H1 (cell line): Measurements from ENCODE around the gene ZNF516. TPM values are rescaled to one million over a fixed set of nuclear protein-coding genes. Genes with fewer than 3 reads are reported as not detected.

Experiments used
- ATF2 ChIP-seq: IDR thresholded peaks from 2 replicates; pipeline ENCODE4 v1.6.1; 2012; ENCODE audit warnings: low read length, inconsistent platforms
- HDAC6 ChIP-seq: IDR thresholded peaks from one replicate; pipeline ENCODE4 v1.7.1; 2012; ENCODE audit warnings: low read depth, mild to moderate bottlenecking, inconsistent platforms, low read length, moderate library complexity
- RNF2 ChIP-seq: fragments of 200-900, 300-1000 bp; sonication (generic); IDR thresholded peaks from 2 replicates; pipeline ENCODE4 v1.7.1; 2016; ENCODE audit warnings: borderline replicate concordance, low read depth, mild to moderate bottlenecking, antibody characterized with exemption, low read length; ENCODE audit not compliant: poor library complexity, severe bottlenecking; ENCODE audit errors: missing control alignments
- SUZ12 ChIP-seq: fragments of 200-600 bp; sonication (generic); IDR thresholded peaks from 2 replicates; pipeline ENCODE4 v1.6.1; 2012; ENCODE audit warnings: mild to moderate bottlenecking, inconsistent platforms, low read length, moderate library complexity, mixed read lengths
- polyA plus RNA-seq, 7 experiments: library from polyadenylated mRNA; depleted of rRNA in 3 of 7; stranded (reverse) in 5 of 7; unstranded in 2 of 7; fragments of >200 nt in 5 of 7; fragments of 200-250 nt in 2 of 7; gene quantifications; 1 replicate in 5 of 7; 2 replicates in 1 of 7; 4 replicates in 1 of 7; pipeline versions ENCODE4 v1.2.1 to v1.2.3, GENCODE V29; 2011 to 2013; ENCODE audit warnings: missing spikeins in 2 of 7, mixed read lengths in 2 of 7
- total RNA-seq: library from RNA; stranded (reverse); fragmentation: NEBNext Ultra II Directional; extraction: Animal tissue kit (Norgen Biotek cat#: 25700); gene quantifications from 2 replicates; pipeline ENCODE4 v1.2.1, GENCODE V29; 2021
- TF ChIP-seq, protein P1 (sequence below): IDR thresholded peaks from 2 replicates; pipeline ENCODE4 v1.6.1; 2012; ENCODE audit warnings: inconsistent platforms

Gene ZNF516
- total and polyA plus RNA-seq, 2 of the 8 experiments (the other 6 are each of a cell fraction or from before 2014, with no cell fraction given), result 7.3 to 17.0 TPM

- TF ChIP-seq, protein P1, sequence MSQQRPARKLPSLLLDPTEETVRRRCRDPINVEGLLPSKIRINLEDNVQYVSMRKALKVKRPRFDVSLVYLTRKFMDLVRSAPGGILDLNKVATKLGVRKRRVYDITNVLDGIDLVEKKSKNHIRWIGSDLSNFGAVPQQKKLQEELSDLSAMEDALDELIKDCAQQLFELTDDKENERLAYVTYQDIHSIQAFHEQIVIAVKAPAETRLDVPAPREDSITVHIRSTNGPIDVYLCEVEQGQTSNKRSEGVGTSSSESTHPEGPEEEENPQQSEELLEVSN, result no peak
- TF ChIP-seq SUZ12, result no peak
- no peak for TF ChIP-seq ATF2
- TF ChIP-seq HDAC6, result no peak
- TF ChIP-seq RNF2, result no peak
Measured at GRCh38 chr18:76362676-76363075, 132.4 kb downstream of the ZNF516 start (continued).
